Prostate gland (tissue), 2 donors: Measurements from ENCODE around the gene CEP112. TPM values are rescaled to one million over a fixed set of nuclear protein-coding genes. Genes with fewer than 3 reads are reported as not detected.

Experiments used
- DNase-seq: peaks from one replicate; pipeline ENCODE4 v3.0.0-alpha.2; 2019; ENCODE audit warnings: low spot score
- H3K27ac ChIP-seq, 2 donors: fragments of 200-600 bp; sonication (generic); 2 replicates each; pipeline ENCODE4 v1.5.1; 2017 to 2019
- H3K27me3 ChIP-seq: fragments of 200-600 bp; sonication (generic); replicated peaks from 2 replicates; pipeline ENCODE4 v1.5.1; 2019; ENCODE audit not compliant: insufficient read depth
- H3K36me3 ChIP-seq, 2 donors: fragments of 200-600 bp; sonication (generic); 1 replicate in 1 of 2; 2 replicates in 1 of 2; pipeline versions ENCODE4 v1.5.1 to v1.8.1; 2017 to 2019
- H3K4me1 ChIP-seq: fragments of 200-600 bp; sonication (generic); replicated peaks from 2 replicates; pipeline ENCODE4 v1.5.1; 2019
- H3K4me3 ChIP-seq, 2 donors: fragments of 200-600 bp; sonication (generic); 2 replicates each; pipeline ENCODE4 v1.5.1; 2017 to 2019
- H3K9me3 ChIP-seq: fragments of 200-600 bp; sonication (generic); 2 replicates; pipeline ENCODE4 v1.5.1; 2017
- POLR2A ChIP-seq: fragments of 450-650 bp; IDR thresholded peaks from one replicate; pipeline ENCODE4 v1.6.1; 2016; ENCODE audit warnings: antibody characterized with exemption, mild to moderate bottlenecking
- POLR2AphosphoS5 ChIP-seq: sonication (generic); formaldehyde crosslinking; IDR thresholded peaks from one replicate; pipeline ENCODE4 v1.6.1; 2017; ENCODE audit warnings: antibody characterized with exemption
- WGBS: methylation state at CpG from one replicate; pipeline ENCODE4 v1.1.5; 2018; 5-methylcytosine and 5-hydroxymethylcytosine counted together
- intact Hi-C: fragments of 100-400 bp; cut with DNase I; formaldehyde crosslinking; loops from one replicate; pipeline ENCODE4 v1.14.2; 2022
- total RNA-seq, 2 donors: library from RNA; depleted of rRNA; stranded (reverse); fragments of >200 nt; gene quantifications; one replicate each; pipeline ENCODE4 v1.1.0, GENCODE V29; 2016
- TF ChIP-seq, protein P1 (sequence below), 4 experiments: fragments of 200-600 bp in 2 of 4; fragments of 450-650 bp in 2 of 4; sonication (generic) in 2 of 4; IDR thresholded peaks; 1 replicate in 3 of 4; 2 replicates in 1 of 4; pipeline ENCODE4 v1.5.1; 2016 to 2019; ENCODE audit warnings: antibody characterized with exemption in 4 of 4, mild to moderate bottlenecking in 2 of 4, moderate library complexity in 2 of 4

The CEP112 gene
- total RNA-seq, 2 donors from 2014 or later: 2.3 to 22.8 TPM

DNA sequence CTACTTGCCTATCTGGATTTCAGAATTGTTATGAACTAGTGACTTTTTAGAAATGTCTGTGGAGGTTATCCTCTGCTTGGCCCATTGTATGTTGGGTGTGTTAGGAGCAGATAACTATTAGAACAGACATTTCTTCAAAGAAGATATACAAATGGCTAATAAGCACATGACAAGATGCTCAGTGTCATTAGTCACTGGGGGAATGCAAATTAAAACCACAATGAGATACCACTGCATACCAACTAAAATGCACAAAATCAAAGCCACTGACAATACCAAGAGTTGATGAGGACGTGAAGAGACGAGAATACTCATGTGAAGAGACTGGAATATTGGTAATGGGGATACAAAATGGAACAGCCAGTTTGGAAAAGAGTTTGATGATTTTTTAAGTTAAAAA is 39.2 kb downstream of the CEP112 start:
- no peaks in the 10 kb centered on the region for H3K27me3 ChIP-seq
- no peaks in the 10 kb centered on the region for H3K4me1 ChIP-seq
- no peaks in the 10 kb centered on the region for H3K36me3 ChIP-seq
- TF ChIP-seq POLR2AphosphoS5 (no peak), POLR2A (no peak)
- TF ChIP-seq, protein P1, sequence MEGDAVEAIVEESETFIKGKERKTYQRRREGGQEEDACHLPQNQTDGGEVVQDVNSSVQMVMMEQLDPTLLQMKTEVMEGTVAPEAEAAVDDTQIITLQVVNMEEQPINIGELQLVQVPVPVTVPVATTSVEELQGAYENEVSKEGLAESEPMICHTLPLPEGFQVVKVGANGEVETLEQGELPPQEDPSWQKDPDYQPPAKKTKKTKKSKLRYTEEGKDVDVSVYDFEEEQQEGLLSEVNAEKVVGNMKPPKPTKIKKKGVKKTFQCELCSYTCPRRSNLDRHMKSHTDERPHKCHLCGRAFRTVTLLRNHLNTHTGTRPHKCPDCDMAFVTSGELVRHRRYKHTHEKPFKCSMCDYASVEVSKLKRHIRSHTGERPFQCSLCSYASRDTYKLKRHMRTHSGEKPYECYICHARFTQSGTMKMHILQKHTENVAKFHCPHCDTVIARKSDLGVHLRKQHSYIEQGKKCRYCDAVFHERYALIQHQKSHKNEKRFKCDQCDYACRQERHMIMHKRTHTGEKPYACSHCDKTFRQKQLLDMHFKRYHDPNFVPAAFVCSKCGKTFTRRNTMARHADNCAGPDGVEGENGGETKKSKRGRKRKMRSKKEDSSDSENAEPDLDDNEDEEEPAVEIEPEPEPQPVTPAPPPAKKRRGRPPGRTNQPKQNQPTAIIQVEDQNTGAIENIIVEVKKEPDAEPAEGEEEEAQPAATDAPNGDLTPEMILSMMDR (IDR thresholded peaks at IDR 0.05): no peak
- H3K27ac ChIP-seq: no peak overlapping the region
- no peaks in the 10 kb centered on the region for H3K9me3 ChIP-seq
- 96% methylated on average over 2 of the region's 2 CpGs for WGBS
- no peak for DNase-seq
- H3K4me3 ChIP-seq: no peak overlapping the region
- intact Hi-C loops: no loop called here

DNA sequence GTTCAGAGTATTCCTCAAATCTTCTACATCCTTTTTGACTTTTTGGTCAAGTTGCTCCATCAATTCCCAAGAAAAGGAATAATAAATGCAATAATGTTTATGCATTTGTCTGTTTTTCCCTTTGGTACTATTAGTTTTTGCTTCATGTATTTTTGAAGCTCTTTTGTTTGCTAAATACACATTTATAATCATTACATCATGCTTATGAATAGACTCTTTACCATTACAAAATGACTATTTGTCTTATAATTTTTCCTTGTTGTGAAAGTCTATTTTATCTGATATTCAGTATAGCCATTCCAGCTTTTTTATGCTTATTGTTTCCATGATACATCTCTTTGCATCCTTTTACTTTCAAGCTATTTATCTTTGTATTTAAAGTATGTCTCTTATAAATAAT is 41.2 kb downstream of the CEP112 start:
- no peaks in the 10 kb centered on the region for H3K4me1 ChIP-seq
- H3K9me3 ChIP-seq: no peaks in the 10 kb centered on the region
- no peaks in the 10 kb centered on the region for H3K36me3 ChIP-seq
- H3K27me3 ChIP-seq: no peaks in the 10 kb centered on the region
- no peak overlapping the region for H3K27ac ChIP-seq
- no peak for DNase-seq
- intact Hi-C loops: no loop called here
- no peak overlapping the region for H3K4me3 ChIP-seq
- TF ChIP-seq POLR2AphosphoS5: no peak
- TF ChIP-seq, protein P1 (IDR thresholded peaks at IDR 0.05): no peak
- TF ChIP-seq POLR2A: no peak

DNA sequence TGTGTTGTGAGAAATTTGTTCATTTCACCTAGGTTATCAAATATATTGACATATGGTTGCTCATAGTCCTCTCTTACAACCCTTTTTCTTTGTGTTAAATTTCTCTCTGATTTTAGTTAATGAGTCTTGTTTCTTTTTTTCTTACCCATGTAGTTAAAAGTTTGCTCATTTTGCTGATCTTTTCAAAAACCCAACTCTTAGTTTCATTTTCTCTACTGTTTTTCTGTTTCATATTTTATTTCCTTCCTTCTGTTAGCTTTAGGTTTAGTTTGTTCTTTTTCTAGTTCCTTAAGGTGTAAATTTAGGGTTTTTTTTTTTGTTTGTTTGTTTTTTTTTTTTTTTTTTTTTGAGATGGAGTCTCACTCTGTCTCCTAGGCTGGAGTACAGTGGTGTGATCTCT is 42.4 kb downstream of the CEP112 start:
- Histone ChIP-seq H3K4me1 (no peaks in the 10 kb centered on the region), H3K4me3 (no peak overlapping the region), H3K36me3 (no peaks in the 10 kb centered on the region), H3K27me3 (no peaks in the 10 kb centered on the region), H3K27ac (no peak overlapping the region), H3K9me3 (no peaks in the 10 kb centered on the region)
- intact Hi-C loops: no loop called here
- no peak for DNase-seq
- no peak for TF ChIP-seq POLR2AphosphoS5

DNA sequence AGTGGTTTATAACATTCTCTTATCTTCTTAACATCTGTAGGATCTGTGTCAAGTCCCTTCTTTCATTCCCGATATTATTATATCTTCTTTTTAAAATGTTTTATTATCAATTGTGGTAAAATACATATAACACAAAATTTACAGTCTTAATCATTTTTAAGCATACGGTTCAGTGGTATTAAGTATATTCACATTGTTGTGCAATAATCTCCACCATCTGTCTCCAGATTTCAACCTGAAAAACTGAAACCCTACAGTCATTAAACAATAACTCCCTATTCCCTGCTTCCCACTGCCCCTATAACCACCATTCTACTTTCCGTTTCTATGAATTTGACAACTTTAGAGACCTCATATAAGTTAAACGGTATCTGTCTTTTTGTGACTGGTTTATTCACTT is 45.5 kb downstream of the CEP112 start:
- Histone ChIP-seq H3K27ac (no peak overlapping the region), H3K4me1 (no peaks in the 10 kb centered on the region), H3K4me3 (no peak overlapping the region), H3K9me3 (no peaks in the 10 kb centered on the region), H3K36me3 (no peaks in the 10 kb centered on the region), H3K27me3 (no peaks in the 10 kb centered on the region)
- intact Hi-C loops: no loop called here
- TF ChIP-seq, protein P1 (IDR thresholded peaks at IDR 0.05): no peak
- no peak for TF ChIP-seq POLR2AphosphoS5
- TF ChIP-seq POLR2A: no peak
- no peak for DNase-seq
- 88% methylated on average over 4 of the region's 4 CpGs for WGBS

DNA sequence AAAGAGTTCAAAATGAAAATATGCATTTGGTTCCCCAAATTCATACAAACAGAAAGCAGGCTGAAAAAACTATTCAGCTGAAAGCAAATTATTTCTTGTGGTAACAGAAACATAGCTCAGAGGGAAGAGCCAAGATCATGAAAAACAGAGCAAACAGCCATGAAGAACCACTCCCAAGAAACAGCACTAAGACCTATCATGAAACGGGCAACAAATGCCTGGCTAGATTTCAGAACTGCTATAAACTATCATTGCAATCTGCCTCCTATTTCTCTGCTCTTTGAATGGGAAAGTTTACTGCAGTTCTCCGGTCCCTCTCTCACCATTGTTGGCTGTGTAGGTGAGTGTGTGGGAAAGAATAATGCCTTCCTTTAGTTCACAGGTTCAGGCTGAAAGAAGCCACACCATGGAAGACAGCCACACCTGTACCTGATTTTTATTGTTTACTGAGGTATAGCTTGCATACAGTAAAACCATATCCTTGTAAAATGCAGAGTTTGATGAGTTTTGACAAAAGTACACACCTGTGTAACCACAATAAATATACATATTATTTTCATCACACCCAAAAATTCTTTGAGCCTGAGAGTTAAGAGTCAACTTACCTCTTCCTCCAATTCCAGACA is 48.2 kb downstream of the CEP112 start:
- WGBS: 41% methylated on average over 2 of the region's 2 CpGs

More for the DNA sequence above, 48.2 kb downstream of the CEP112 start:
- H3K4me1 ChIP-seq: no peaks in the 10 kb centered on the region
- no peaks in the 10 kb centered on the region for H3K9me3 ChIP-seq
- H3K27me3 ChIP-seq: no peaks in the 10 kb centered on the region
- intact Hi-C loops: no loop called here
- no peaks in the 10 kb centered on the region for H3K36me3 ChIP-seq
- DNase-seq: no peak
- TF ChIP-seq POLR2AphosphoS5 (no peak), POLR2A (no peak)
- TF ChIP-seq, protein P1 (IDR thresholded peaks at IDR 0.05): no peak
- H3K27ac ChIP-seq: no peak overlapping the region
- H3K4me3 ChIP-seq: no peak overlapping the region
